Stimulated activated CD4-positive, alpha-beta T cell treated with anti-CD3 and anti-CD28 coated beads, Interleukin-15, amount 100 ng/mL, for 1 hour (primary cell): Measurements from ENCODE around the gene ERC1.
"Not testable (repeated sequence)": the region's sequence is repeated elsewhere in the genome, so short reads cannot be mapped to it uniquely, and the experiment has no call there.

ENCODE experiments used
- DNase-seq, 2 donors: peaks; one replicate each; pipeline ENCODE4 v3.0.0-alpha.2; 2020; ENCODE audit warnings: low read depth in 1 of 2, low spot score in 1 of 2

ERC1 gene

DNA sequence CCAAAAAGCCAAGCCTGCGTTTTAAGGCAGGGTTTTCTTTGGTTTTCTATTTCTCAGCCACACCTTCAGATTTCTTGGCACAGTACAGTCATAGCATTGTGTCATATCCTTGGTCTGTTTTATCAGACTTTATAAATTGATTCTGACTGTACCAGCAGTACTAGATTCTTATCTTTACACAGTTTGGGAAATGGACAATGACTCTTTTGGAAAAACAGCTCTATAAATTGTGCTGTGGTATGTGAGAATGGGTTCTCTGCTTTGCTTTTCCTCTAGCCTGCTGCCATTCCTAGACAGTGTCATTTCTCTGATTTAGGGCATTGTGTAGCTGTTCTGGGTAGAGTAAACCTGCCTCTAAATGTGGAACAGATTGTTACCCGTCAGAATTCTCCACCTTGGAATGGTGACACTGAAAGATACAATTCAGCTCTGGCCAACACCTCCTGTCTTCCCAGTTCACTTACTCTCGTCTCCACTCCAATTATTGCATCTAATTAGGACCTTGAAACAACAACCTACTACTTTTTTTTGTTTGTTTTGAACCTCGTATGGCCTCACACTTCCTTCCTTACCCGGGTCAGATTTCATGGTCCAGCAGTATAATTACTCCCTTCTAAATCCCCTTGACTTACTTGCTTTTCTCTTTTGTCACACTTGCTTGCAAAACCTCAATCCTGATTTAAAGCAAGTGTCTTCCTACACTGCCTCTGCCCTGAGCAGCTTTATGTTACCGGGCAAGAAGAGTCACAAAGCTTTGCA lies 226.3 kb downstream of the ERC1 start:
- DNase-seq, result no peak

DNA sequence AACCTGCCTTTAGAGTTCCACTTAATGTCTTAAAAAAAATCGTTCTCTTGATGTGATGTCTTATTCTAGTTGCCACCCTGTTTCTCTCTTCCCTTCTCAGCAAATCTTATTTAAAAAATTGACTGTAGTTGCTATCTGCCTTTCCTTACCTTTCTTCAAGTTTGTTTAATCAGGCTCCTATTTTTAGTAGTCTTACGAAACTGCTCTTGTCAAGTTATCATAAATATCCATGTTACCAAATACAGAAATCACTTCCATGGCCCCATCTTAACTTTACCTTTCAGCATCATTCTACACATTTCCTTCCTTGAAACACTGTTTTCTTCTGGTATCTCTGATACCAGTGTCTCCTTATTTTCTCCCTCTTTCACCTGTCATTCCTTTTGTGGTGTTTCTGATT lies 227.3 kb downstream of the ERC1 start:
- DNase-seq, result no peak

DNA sequence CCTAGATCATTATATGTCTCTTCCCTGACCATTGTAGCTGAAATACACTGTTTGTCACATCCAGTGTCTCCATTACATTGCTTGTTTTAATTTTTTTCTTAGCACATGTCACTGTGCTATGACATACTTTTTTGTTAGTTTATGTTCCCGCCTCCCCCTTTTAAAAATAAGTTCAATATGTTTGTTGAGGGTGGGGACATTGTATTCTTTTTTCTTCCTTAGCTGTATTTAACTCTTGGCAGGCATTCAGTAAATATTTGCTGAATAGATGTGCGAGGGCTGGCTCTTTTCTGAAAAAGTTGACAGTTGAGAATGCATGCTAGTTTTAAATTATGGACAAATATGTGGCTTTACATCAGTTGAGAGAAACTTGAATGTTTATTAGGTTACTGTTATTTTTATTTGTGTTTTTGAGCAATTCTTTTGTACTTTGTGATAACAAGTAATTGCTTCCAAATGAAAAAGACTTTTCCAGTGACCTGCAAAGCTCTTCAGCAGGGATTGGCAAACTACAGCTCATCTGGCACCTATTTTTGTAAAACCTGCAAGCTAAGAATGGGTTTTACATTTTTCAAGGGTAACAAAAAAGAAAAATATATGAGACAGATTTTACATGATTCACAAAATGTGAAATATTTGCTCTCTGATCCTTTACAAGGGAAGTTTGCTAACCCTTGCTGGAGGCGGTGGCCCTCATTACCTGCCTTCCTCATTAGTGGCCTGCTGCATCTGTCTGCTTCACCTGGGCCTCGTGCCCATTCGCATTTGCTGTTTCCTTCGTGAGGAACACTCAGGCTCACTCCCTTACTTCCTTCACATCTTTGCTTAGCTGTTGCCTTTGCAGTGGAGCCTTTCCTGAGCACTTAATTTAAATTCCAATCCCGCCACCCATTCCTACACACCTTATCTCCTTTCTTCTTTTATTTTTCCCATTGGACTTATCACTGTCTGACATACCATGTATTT lies 229.4 kb downstream of the ERC1 start:
- DNase-seq, result no peak

DNA sequence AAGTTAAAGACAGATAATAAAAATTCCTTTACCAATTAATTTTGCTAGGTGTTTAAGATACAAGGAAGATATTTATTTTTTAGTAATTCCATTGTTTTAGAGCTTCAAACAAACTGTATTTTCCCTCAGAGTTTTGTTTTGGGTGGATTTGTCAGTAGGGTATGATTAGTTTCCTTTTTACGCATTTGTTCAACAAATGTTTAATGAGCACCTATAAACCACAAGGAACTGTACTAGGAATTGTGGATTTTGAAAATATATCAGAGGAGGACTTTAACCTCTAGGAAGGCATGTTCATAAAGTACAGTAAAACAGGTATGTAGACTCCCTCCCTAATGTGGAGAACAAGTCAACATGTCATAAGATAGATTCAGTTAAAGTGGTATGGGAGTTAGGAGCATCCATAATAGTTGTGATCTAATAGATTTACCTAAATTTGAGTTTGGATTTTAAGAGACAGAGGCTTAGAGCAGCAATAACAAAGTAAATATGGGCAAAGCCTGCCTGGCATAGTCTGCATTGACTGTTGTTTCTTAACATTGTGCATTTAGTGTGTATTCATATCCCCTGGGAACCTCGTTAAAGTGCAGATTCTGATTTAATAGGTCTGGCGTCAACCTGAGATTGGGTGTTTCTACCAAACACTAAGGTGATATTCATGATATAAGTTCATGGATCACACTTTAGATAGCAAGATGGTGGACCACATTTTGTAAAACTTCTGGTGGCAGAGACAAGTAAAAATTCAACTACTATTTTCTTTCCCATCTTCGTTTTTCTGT lies 232.0 kb downstream of the ERC1 start:
- no peak for DNase-seq

DNA sequence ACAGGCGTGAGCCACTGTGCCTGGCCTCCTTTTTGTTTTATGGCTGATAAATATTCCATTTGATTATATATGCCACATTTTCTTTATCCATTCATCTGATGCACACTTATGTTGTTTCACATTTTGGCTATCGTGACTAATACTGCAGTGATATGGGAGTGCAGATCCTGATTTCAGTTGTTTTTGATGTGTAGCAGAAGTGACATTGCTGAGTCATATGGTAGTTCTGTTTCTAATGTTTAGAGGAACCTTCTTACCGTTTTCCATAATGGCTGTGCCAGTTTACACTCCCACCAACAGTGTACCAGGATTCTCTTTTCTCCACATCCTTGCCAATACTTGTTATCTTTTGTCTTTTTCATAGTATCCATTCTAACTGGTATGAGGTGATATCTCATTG lies 235.9 kb downstream of the ERC1 start:
- no peak for DNase-seq

- DNase-seq, result no peak
Observed at GRCh38 chr12:1234073-1234472, 243.1 kb downstream of the ERC1 start.

- DNase-seq, result no peak
Observed at GRCh38 chr12:1246637-1247036, 255.6 kb downstream of the ERC1 start.

- no peak for DNase-seq
Observed at GRCh38 chr12:1250641-1251040, 259.6 kb downstream of the ERC1 start.

- DNase-seq, result no peak
Observed at GRCh38 chr12:1252758-1253157, 261.7 kb downstream of the ERC1 start.

DNA sequence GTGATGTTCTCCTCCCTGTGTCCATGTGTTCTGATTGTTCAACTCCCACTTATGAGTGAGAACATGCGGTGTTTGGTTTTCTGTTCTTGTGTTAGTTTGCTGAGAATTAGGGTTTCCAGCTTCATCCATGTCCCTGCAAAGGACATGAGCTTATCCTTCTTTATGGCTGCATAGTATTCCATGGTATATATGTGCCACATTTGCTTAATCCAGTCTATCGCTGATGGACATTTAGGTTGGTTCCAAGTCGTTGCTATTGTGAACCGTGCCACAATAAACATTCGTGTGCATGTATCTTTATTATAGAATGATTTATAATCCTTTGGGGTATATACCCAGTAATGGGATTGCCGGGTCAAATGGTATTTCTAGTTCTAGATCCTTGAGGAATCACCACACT lies 264.1 kb downstream of the ERC1 start:
- not testable (repeated sequence) for DNase-seq

- DNase-seq, result not testable (repeated sequence)
Observed at GRCh38 chr12:1255854-1256253, 264.8 kb downstream of the ERC1 start.

DNA sequence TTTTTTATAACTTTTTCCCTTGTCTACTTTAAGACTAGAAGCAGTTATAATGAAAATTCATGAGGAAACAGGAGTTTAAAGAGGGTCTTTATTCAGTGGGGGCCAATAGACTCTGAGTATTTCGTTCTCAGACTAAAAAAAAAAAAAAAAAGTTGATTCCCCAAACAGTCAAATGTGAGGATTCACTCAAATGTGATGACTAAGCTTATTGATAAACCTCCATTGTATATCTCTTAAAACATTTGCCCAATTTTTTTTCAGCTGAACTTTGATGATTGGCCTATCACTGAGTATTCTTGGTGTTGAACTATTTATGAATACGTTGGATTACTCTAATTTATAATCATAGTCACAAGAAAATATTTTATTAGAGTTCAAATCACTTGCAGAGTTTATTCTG lies 265.3 kb downstream of the ERC1 start:
- no peak for DNase-seq

GRCh38 chr12:1256991-1257390 lies 266.0 kb downstream of the ERC1 start:
- no peak for DNase-seq

DNA sequence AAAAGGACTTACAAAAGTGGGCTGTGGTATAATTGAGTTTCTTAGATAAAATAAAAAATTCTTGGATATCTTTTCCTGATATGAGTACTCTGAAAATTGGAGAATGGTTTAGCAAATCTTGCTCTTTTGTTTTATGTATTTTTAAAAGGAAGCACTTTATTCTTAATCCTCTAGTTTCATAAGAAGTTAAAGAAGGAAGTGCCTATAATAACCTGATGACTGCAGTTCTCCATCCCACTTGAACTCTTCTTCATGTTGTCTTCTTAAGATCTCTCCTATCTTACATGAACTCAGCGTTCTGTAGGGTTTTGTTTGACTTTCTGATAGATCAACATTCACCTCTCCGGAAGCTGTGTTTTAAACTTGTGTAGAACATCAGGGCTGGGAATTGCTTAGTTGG lies 271.0 kb downstream of the ERC1 start:
- DNase-seq, result no peak

DNA sequence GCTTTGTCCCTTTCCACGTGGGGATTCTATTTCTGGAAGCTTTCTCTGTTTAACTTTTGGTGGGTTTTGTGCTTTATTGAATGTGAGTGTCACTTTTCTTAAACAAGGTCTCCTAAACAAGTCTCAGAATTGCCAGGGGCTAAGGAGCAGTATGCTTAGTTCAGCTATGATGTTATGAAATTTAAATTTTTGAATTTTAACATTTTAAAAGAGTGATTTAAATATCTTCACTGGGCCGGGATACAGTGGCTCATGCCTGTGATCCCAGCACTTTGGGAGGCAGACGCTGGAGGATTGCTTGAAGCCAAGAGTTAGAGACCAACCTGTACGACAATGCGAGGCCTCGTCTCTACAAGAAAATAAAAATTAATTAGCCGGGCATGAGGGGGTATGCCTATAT lies 276.2 kb downstream of the ERC1 start:
- no peak for DNase-seq

- no peak for DNase-seq
Observed at GRCh38 chr12:1272142-1272541, 281.1 kb downstream of the ERC1 start.

GRCh38 chr12:1273051-1273450 lies 282.0 kb downstream of the ERC1 start:
- no peak for DNase-seq

DNA sequence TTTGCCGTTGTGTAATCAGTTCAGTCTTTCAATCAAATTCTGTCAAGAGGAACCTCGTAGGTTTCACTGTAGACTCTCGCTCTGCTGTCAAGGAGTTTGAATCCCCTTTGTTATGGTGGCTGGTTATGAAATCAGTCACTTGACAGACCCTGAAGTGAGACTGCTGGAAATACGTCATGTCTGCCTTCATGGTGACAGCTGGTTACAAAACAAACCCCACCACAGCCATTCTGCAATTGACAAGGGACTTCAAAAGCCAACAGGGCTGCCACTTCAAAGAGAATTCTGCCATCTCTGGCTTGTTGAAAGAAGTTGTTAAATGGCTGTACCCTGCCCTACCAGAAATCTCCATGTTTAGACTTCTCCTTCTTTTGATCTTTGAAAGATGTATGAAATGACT lies 286.9 kb downstream of the ERC1 start:
- DNase-seq, result no peak

GRCh38 chr12:1279050-1279449 lies 288.0 kb downstream of the ERC1 start:
- no peak for DNase-seq

DNA sequence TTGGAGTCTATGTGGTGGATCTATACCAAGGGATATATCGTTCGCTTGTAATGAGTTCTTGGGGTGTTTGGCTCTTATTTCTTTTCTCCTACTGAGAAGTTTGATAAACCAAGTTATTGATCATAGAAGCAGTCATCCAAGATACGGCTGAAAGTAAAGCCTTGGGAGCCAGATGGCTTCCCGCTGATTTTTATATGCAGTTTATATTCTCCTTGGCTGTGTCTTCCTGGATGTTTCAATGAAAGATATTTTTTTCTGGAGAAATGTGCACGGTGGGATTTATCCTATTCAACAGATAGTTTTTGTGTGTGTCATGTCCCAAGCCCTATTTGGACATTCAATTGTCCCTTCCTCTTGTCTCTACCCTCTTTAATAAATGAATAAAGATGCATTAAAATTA lies 289.0 kb downstream of the ERC1 start:
- no peak for DNase-seq

GRCh38 chr12:1281683-1282366 lies 290.8 kb downstream of the ERC1 start:
- DNase-seq, result no peak
